Suppressor macrophage (primary cell): ENCODE measurements around the gene AGMAT.
"Not testable (repeated sequence)": the region's sequence is repeated elsewhere in the genome, so short reads cannot be mapped to it uniquely, and the experiment has no call there.

Experiments used
- DNase-seq, 4 experiments: peaks; one replicate each; pipeline ENCODE4 v3.0.0-alpha.2; 2020 to 2022

Gene AGMAT

DNA sequence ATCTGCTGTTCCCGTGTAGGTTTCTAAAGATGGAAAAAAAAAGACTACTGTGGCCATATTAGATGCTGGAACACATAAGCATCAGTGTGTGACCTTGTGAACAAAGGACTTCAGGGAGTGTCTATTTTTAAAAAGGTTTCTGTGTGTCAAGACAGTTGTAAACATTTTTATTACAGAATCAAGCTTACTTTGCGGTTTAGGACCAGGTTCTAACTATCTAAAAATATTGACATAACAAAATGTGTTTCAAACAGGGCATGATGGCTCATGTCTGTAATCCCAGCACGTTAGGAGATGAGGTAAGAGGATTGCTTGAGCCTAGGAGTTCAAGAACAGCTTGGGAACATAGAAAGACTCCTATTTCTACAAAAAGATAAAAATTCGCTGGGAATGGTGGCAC is 25.3 kb upstream of the AGMAT start:
- DNase-seq: no peak

- no peak for DNase-seq
Measured at GRCh38 chr1:15609631-15610030, 24.8 kb upstream of the AGMAT start.

DNA sequence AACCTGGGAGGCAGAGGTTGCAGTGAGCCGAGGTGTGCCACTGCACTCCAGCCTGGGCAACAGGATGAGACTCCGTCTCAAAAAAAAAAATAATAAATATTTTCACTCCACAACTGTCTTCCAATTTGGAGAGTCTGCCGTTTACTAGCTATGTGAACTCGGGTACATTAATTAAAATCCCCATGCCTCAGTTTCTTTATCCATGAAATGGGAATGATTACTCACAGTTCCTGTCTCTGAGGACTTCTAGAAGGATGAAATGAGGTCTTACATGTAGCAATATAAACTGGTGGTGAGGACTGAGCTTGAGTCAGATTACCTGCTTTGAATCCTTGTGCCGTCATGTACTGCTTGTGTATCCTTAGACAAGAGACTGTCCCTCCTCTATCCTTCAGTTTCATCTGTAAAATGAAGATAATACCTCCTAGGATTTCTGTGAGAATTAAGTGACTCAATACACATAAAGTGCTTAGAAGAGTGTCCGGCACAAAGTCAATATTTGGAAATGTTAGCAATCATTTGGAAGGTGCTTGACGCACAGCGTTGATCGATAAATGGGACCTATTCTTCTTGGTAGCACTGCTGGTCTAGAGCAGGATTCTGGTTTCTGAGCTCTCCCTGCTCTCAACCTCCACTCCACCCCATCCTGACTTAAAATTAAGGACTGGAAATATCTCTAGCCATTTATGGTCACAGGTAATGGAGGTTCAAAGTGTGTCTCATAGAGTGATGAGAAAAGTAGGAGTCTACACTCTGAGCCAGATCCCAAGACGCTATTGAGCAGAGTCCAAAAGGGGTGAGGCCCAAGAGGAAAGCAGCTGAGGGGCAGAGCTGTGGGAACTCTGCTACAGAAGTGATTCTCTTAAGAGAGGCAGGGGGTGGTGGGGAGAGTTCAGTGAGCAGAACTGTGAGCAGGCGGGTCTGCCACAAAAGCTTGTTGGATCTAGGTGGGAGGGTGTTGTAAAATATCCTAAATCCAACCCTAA is 20.8 kb upstream of the AGMAT start:
- no peak for DNase-seq

DNA sequence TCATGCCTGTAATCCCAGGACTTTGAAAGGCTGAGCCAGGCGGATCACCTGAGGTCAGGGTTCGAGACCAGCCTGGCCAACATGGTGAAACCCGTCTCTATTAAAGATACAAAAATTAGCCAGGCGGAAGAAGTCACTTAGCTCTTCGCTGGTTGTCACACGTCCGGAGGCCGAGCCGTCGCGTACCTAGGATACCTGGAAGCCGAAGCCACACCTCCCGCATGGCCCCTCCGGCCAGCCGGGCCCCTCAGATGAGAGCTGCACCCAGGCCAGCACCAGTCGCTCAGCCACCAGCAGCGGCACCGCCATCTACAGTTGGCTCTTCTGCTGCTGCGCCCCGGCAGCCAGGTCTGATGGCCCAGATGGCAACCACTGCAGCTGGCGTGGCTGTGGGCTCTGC is 19.5 kb upstream of the AGMAT start:
- not testable (repeated sequence) for DNase-seq

GRCh38 chr1:15603966-15604282 is 19.1 kb upstream of the AGMAT start:
- DNase-seq: not testable (repeated sequence)

DNA sequence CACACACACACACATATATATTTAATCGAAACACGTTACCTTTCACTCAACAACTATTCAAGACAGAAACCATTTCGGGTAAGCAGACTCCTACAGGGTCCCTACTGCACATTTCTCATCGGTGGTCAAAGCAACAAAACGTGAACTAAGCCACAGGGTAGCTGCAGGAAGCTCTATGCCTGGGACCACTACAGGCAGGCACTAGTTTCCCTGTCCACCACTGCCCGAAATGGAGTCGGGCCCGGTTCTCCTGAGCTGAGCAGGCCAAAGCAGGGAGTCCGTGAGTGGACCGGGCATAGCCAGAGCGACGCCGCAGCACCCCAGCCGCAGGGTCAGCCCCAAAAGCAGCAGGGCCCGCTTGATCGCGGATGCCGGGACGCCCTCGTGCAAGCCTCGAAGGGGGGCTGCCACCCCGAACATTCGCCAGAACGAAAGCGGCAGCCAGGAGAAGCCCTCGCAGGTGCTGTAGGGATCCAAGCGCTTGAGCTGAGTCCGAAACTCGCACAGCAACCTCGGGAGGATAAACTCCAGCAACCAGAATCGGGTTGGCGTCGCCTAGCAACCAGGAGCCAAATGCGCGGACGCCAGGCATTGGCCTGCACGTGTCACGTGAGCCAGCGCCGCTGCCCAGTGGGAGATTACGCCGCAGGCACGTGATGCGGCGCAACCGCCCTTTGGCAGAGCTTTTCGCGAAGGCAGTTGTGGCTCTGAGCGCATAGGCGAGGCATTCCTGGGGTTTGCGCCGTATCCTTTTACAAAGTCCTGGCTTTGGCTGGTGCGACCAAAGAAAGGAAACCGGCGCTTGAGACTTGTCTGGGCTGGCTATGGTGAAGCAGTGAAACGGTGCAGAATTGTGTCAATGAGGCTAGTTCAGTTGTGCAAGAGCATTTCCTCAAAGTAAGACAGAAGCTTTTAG is 18.5 kb upstream of the AGMAT start:
- peak; percentile 96 to 98 (median 98) for DNase-seq

DNA sequence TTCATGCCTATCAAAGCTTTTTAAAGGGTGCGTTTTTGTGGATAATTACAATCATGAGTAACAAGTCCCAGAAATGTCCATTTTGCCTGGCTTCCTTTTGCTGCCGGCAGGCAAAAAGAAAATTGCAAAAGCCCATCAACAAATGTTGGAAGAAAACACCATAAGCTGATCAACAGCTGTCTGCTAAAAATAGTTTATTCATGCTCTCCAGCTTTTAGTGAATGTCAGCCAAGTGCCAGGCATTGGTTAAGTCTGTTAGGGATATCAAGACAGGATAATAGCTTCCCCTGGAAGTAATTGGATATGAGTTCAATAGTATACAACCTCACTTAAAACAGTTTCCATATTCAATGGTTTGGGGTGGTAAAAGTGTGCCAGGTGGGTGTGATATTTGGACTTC is 13.6 kb upstream of the AGMAT start:
- DNase-seq: no peak

GRCh38 chr1:15595809-15596617 is 11.2 kb upstream of the AGMAT start:
- no peak for DNase-seq

GRCh38 chr1:15592285-15592684 is 7.4 kb upstream of the AGMAT start:
- no peak for DNase-seq

GRCh38 chr1:15583016-15583706 is 1.7 kb downstream of the AGMAT start:
- DNase-seq: no peak

DNA sequence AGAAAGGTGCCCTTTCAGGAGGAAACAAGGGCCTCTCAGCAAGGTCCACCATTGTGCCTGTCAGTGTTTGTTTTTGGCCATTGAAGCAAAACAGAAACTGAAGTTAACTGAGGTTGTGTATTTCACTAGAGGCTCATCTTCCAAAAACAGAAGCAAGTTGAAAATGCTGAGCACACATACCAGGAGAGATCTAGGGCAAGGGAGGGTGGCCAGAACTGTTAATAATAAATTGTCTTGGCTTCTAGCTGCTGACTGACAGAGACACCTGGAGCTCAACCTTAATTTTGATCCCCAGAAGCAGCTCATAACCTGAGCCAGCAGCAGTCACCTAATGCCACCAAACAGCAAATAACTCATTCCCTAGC is 5.2 kb downstream of the AGMAT start:
- peak in 3 of 4 experiments; percentile 25 to 57 (median 31) for DNase-seq

DNA sequence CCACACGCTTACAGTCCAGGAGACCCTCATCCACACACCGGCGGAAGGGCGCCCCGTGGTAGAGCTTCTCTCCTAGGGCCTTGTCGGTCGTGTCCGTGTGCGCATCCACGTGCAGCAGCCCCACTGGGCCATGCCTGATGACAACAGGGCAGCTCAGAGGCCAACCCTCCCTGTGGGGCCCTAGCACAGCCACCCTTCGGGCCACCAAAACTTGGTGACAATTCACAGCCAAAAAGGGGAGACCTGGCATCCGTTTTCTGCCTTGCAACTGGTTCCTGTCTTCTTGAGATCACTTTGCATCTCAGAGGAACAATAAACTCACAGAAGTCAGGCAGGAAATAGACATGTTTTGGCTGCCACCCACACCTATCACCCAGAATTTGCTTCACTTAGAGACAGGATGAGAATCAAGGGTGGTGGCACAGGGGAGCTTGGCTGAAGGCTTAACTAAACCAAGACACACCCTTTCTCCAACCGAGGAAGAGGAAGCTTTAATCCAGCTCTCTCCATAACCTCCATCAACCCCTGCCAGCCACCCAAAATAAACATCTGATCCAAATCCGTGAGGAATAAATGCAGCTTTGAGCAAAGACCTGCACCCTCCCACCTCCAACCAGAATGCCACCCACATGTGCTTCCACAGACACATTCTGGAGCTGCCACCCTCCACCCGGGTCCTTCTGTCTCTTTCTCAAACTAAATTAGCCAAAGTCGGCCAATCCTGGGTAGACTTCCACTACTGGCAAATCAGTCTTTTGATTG is 5.7 kb downstream of the AGMAT start:
- peak in 1 of 4 experiments; percentile 21 for DNase-seq

DNA sequence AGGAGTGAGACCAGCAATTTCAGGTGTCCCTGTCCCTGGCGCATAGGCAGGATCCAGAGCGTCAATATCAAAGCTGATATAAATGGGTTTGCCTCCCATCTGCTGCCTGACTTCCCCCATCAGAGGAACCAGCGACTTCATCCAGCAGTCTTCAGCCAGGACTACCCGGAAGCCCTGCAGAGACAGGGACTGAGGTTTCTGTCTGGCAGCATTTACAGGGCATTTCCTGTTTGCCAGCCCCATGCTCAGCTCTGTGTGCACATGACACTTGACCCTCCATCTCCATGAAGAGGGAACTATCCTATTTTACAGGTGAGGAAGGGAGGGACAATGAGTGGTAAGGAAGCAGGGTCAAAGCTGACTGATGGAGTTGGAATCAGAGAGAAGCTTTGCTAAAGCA is 7.2 kb downstream of the AGMAT start:
- peak in 2 of 4 experiments; percentile 31 to 34 for DNase-seq

DNA sequence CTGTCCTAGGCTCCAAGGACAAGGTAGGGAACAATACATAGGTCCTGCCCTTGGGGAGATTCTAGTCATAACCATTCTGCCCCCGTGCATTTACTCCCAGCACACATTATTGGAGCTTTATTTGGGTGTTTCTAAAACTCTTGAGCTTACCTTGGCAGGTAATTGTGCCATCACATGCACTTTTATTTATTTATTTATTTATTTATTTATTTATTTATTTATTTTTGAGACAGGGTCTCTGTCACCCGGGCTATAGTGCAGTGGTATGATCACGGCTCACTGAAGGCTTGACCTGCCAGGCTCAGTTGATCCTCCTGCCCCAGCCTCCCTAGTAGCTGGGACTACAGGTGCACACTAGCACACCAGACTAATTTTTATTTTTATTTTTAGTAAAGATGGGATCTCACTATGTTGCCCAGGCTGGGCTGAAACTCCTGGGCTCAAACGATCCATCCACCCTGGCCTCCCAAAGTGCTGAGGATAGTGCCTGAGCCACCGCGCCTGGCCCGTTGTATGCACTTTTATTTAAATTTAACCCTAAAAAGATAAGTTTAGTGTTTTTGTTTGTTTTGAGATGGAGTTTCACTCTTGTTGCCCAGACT is 9.2 kb downstream of the AGMAT start:
- no peak for DNase-seq

GRCh38 chr1:15574741-15575140 is 10.1 kb downstream of the AGMAT start:
- DNase-seq: no peak

GRCh38 chr1:15573477-15573876 is 11.4 kb downstream of the AGMAT start:
- DNase-seq: no peak

DNA sequence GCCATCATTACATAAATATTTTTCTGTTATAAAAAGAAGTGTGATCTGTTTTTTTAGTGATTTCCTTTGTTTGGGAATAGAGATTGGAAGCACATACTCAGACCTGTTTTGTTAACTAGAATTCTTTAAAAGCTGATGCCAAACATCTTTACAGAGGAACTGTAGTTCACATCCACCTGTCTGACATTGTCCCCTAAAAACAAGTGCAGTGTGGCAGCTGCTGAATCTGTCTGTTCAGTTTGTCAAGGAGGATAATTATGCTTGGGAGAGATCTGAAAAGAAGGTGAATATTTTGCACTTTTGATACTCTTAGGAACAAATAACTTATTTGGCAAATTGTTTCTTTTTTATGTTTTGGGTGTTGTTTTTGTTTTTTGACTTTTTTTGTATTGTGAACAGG is 13.6 kb downstream of the AGMAT start:
- no peak for DNase-seq

DNA sequence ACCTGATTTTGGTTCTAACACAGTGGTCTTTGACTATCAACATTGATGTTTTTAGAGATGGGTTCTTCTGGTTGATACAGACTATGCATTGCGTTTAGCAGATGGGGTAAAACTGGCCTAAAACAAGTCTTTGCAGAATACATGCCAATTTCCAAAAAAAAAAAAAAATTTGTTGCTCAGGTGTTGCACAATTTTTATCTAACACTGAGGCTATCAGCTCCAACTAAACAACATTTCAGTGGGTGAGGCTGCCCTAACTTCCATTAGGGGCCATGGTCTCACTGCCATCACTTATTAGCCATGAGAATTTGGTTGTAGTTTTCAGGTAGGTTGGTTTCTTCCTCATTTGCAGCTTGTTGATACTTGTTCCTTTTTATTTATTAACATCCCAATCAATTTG is 14.0 kb downstream of the AGMAT start:
- no peak for DNase-seq

- no peak for DNase-seq
Measured at GRCh38 chr1:15568387-15569073, 16.3 kb downstream of the AGMAT start.

DNA sequence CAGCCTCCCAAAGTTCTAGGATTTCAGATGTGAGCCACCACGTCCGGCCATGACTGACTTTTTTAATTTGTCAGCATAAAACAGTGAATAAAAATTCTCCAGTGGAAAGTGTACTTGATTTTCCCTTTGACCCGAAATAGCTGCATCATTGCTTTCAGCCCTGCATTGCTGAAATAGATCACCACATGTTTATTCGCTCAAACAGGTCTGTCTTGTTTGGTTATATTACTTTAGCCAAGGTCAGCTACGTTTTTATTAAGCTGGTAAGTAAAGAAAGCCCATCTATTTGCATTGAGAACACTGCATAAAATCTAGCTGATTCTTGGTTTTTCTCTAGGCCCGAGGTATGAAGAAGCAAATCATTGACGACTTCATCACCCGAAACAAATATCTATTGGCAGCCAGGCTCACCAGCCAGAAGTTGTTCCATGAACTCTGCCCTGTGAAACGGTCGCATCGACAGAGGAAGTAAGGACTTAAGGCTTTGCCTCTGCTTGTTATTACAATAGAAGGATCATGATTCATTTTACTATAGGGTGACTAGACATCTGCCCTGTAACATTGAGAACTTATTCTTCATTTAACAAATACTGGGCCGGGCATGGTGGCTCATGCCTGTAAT is 25.6 kb downstream of the AGMAT start:
- DNase-seq: no peak
